Liver (tissue), 9 donors: Measurements from ENCODE around the gene PTPRN2. TPM values are rescaled to one million over a fixed set of nuclear protein-coding genes. Genes with fewer than 3 reads are reported as not detected.

Source experiments
- DNase-seq: peaks from one replicate; pipeline ENCODE4 v3.0.0-alpha.2; 2017; ENCODE audit warnings: low spot score
- H3K27ac ChIP-seq, 2 donors: one replicate each; pipeline ENCODE4 v1.7.0; 2013; ENCODE audit warnings: inconsistent platforms in 2 of 2, low read length in 2 of 2, control low read depth in 1 of 2, low read depth in 1 of 2, mild to moderate bottlenecking in 1 of 2
- H3K27me3 ChIP-seq, 4 donors: one replicate each; pipeline versions ENCODE4 v1.6.1 to v1.7.0; 2013; ENCODE audit warnings: low read length in 3 of 4, inconsistent platforms in 1 of 4, mild to moderate bottlenecking in 1 of 4, moderate library complexity in 1 of 4; ENCODE audit not compliant: control insufficient read depth in 4 of 4, insufficient read depth in 4 of 4
- H3K36me3 ChIP-seq, 4 donors: one replicate each; pipeline versions ENCODE4 v1.6.1 to v1.7.0; 2013; ENCODE audit warnings: low read length in 3 of 4, mild to moderate bottlenecking in 3 of 4, low read depth in 1 of 4, moderate library complexity in 1 of 4; ENCODE audit not compliant: control insufficient read depth in 4 of 4, insufficient read depth in 3 of 4
- H3K4me1 ChIP-seq, 4 donors: one replicate each; pipeline versions ENCODE4 v1.6.1 to v1.7.0; 2013; ENCODE audit warnings: low read length in 3 of 4, mild to moderate bottlenecking in 3 of 4, moderate library complexity in 1 of 4; ENCODE audit not compliant: control insufficient read depth in 4 of 4, insufficient read depth in 4 of 4
- H3K4me3 ChIP-seq, 3 donors: one replicate each; pipeline versions ENCODE4 v1.6.1 to v1.7.0; 2013; ENCODE audit warnings: low read length in 3 of 3, control low read depth in 1 of 3, low read depth in 1 of 3, mild to moderate bottlenecking in 1 of 3
- H3K9ac ChIP-seq, 2 donors: one replicate each; pipeline ENCODE4 v1.7.0; 2013; ENCODE audit warnings: low read length in 2 of 2, mild to moderate bottlenecking in 2 of 2, moderate library complexity in 2 of 2, control low read depth in 1 of 2, low read depth in 1 of 2
- H3K9me3 ChIP-seq, 4 donors: one replicate each; pipeline versions ENCODE4 v1.6.1 to v1.7.0; 2013; ENCODE audit warnings: low read length in 3 of 4; ENCODE audit not compliant: control insufficient read depth in 4 of 4
- ATF3 ChIP-seq: IDR thresholded peaks from 2 replicates; pipeline ENCODE4 v1.6.1; 2016; ENCODE audit warnings: antibody characterized with exemption
- FOXA2 ChIP-seq: IDR thresholded peaks from 2 replicates; pipeline ENCODE4 v1.6.1; 2016; ENCODE audit warnings: antibody characterized with exemption
- GABPA ChIP-seq, 2 donors: IDR thresholded peaks in 1 of 2; conservative IDR thresholded peaks in 1 of 2; 2 replicates each; pipeline ENCODE4 v1.6.1; 2016; ENCODE audit warnings: antibody characterized with exemption in 2 of 2, mild to moderate bottlenecking in 1 of 2, moderate library complexity in 1 of 2
- HNF4A ChIP-seq, 2 donors: conservative IDR thresholded peaks; 2 replicates each; pipeline ENCODE4 v1.6.1; 2016; ENCODE audit warnings: antibody characterized with exemption in 2 of 2, mild to moderate bottlenecking in 2 of 2
- HNF4G ChIP-seq: IDR thresholded peaks from 2 replicates; pipeline ENCODE4 v1.6.1; 2016; ENCODE audit warnings: antibody characterized with exemption
- JUND ChIP-seq, 2 donors: IDR thresholded peaks; 2 replicates each; pipeline ENCODE4 v1.6.1; 2016; ENCODE audit warnings: antibody characterized with exemption in 2 of 2
- NR2F2 ChIP-seq: IDR thresholded peaks from 2 replicates; pipeline ENCODE4 v1.6.1; 2016; ENCODE audit warnings: antibody characterized with exemption
- RAD21 ChIP-seq, 2 donors: IDR thresholded peaks; 2 replicates each; pipeline ENCODE4 v1.6.1; 2016; ENCODE audit warnings: antibody characterized with exemption in 2 of 2, mild to moderate bottlenecking in 2 of 2
- RXRA ChIP-seq, 2 donors: IDR thresholded peaks; 2 replicates each; pipeline ENCODE4 v1.6.1; 2017 to 2018; ENCODE audit warnings: antibody characterized with exemption in 2 of 2, mild to moderate bottlenecking in 1 of 2
- SP1 ChIP-seq: IDR thresholded peaks from 2 replicates; pipeline ENCODE4 v1.6.1; 2018; ENCODE audit warnings: antibody characterized with exemption, mild to moderate bottlenecking
- TAF1 ChIP-seq: conservative IDR thresholded peaks from 2 replicates; pipeline ENCODE4 v1.6.1; 2016; ENCODE audit warnings: antibody characterized with exemption, mild to moderate bottlenecking
- YY1 ChIP-seq: IDR thresholded peaks from 2 replicates; pipeline ENCODE4 v1.6.1; 2016; ENCODE audit warnings: antibody characterized with exemption, mild to moderate bottlenecking
- WGBS: extraction: QIAGEN DNeasy Blood & Tissue Kit; methylation state at CpG from one replicate; pipeline ENCODE4 v1.1.7; 2013; 5-methylcytosine and 5-hydroxymethylcytosine counted together
- polyA plus RNA-seq, 2 donors: library from polyadenylated mRNA; stranded (reverse) in 1 of 2; unstranded in 1 of 2; fragments of 200-250 nt in 1 of 2; fragments of >200 nt in 1 of 2; fragmentation: Nextera tagmentation in 1 of 2; extraction: Ambion mirVana in 1 of 2; gene quantifications; one replicate each; pipeline versions ENCODE4 v1.2.1 to v1.2.3, GENCODE V29; 2013 to 2015
- total RNA-seq, 2 donors: library from RNA; depleted of rRNA; stranded (reverse); fragments of >200 nt; gene quantifications; one replicate each; pipeline ENCODE4 v1.2.3, GENCODE V29; 2014
- TF ChIP-seq, protein P1 (sequence below): IDR thresholded peaks from 2 replicates; pipeline ENCODE4 v1.6.1; 2016; ENCODE audit warnings: antibody characterized with exemption
- TF ChIP-seq, protein P2 (sequence below): fragments of 150-350 bp; IDR thresholded peaks from 2 replicates; pipeline ENCODE4 v1.5.1; 2017; ENCODE audit warnings: improper control_type of control experiment, low read depth, low read length; ENCODE audit not compliant: missing input control
- TF ChIP-seq, protein P3 (sequence below): IDR thresholded peaks from 2 replicates; pipeline ENCODE4 v1.6.1; 2016; ENCODE audit warnings: antibody characterized with exemption, mild to moderate bottlenecking
- TF ChIP-seq, protein P4 (sequence below): IDR thresholded peaks from 2 replicates; pipeline ENCODE4 v1.6.1; 2016; ENCODE audit warnings: antibody characterized with exemption
- donor health status: healthy.
- donor health status: healthy.
- donor health status: healthy.
- donor health status: healthy.
- donor health status: healthy.

Gene PTPRN2
- total and polyA plus RNA-seq, 4 donors: 0.75 to 1.9 (median 1.1) TPM

DNA sequence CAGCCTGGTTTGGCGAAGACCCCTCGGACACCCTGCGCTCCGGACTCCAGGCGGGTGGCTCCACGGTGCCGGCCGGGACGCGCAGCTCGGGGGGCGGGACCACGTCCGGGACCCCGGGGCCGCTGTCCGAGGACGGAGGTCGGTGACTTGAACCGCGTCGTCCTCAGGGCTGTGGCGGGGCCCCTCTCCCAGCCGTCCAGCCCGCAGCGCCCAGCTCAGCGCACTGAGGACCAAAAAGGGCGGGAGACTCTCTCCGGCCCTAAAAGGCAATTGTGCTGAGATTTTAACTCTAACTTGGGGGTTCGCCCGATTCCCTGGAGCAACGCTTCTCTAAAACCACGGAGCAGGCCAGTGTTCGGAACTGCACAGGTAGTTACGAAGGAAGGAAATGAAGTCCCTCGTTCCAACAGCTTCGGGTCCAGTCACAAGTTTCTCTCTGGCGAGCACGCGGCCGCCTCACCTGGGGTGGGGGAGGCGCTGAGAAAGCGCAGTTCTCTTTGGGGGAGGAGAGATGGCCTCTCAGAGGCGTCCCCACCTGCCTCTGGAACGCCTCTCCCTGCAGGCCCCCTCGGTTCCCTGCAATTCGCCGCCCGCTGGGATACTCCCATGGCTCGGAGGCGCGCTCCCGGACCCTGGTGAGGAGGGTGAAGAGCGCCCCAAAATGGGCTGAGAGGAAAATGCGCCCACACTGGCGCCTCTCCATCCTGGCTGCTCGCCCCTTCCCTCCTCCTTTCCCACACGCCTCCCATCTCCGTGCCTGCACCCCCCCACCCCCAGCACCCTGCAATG, 898.2 kb downstream of the PTPRN2 start:
- 4% methylated on average over 59 of the region's 59 CpGs for WGBS
- peaks cover 0 to 45% (median 11%) of the 10 kb centered on the region in 4 donors for H3K27me3 ChIP-seq
- no peak for DNase-seq
- TF ChIP-seq HNF4A (conservative IDR thresholded peaks at IDR 0.05): no peak
- TF ChIP-seq, protein P1, sequence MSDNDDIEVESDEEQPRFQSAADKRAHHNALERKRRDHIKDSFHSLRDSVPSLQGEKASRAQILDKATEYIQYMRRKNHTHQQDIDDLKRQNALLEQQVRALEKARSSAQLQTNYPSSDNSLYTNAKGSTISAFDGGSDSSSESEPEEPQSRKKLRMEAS: no peak
- no peak for TF ChIP-seq RXRA (IDR thresholded peaks at IDR 0.05)
- TF ChIP-seq TAF1: no peak
- no peak for TF ChIP-seq YY1
- TF ChIP-seq, protein P2, sequence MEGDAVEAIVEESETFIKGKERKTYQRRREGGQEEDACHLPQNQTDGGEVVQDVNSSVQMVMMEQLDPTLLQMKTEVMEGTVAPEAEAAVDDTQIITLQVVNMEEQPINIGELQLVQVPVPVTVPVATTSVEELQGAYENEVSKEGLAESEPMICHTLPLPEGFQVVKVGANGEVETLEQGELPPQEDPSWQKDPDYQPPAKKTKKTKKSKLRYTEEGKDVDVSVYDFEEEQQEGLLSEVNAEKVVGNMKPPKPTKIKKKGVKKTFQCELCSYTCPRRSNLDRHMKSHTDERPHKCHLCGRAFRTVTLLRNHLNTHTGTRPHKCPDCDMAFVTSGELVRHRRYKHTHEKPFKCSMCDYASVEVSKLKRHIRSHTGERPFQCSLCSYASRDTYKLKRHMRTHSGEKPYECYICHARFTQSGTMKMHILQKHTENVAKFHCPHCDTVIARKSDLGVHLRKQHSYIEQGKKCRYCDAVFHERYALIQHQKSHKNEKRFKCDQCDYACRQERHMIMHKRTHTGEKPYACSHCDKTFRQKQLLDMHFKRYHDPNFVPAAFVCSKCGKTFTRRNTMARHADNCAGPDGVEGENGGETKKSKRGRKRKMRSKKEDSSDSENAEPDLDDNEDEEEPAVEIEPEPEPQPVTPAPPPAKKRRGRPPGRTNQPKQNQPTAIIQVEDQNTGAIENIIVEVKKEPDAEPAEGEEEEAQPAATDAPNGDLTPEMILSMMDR: no peak
- no peak for TF ChIP-seq NR2F2
- no peak for TF ChIP-seq FOXA2
- TF ChIP-seq ATF3: no peak
- TF ChIP-seq SP1: no peak
- TF ChIP-seq JUND (IDR thresholded peaks at IDR 0.05): no peak
- TF ChIP-seq RAD21 (IDR thresholded peaks at IDR 0.05): no peak
- no peak for TF ChIP-seq HNF4G
- no peak for TF ChIP-seq GABPA (IDR thresholded peaks at IDR 0.05 in 1 of 2, conservative IDR thresholded peaks at IDR 0.05 in 1 of 2)
- TF ChIP-seq, protein P3, sequence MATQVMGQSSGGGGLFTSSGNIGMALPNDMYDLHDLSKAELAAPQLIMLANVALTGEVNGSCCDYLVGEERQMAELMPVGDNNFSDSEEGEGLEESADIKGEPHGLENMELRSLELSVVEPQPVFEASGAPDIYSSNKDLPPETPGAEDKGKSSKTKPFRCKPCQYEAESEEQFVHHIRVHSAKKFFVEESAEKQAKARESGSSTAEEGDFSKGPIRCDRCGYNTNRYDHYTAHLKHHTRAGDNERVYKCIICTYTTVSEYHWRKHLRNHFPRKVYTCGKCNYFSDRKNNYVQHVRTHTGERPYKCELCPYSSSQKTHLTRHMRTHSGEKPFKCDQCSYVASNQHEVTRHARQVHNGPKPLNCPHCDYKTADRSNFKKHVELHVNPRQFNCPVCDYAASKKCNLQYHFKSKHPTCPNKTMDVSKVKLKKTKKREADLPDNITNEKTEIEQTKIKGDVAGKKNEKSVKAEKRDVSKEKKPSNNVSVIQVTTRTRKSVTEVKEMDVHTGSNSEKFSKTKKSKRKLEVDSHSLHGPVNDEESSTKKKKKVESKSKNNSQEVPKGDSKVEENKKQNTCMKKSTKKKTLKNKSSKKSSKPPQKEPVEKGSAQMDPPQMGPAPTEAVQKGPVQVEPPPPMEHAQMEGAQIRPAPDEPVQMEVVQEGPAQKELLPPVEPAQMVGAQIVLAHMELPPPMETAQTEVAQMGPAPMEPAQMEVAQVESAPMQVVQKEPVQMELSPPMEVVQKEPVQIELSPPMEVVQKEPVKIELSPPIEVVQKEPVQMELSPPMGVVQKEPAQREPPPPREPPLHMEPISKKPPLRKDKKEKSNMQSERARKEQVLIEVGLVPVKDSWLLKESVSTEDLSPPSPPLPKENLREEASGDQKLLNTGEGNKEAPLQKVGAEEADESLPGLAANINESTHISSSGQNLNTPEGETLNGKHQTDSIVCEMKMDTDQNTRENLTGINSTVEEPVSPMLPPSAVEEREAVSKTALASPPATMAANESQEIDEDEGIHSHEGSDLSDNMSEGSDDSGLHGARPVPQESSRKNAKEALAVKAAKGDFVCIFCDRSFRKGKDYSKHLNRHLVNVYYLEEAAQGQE: no peak
- TF ChIP-seq, protein P4, sequence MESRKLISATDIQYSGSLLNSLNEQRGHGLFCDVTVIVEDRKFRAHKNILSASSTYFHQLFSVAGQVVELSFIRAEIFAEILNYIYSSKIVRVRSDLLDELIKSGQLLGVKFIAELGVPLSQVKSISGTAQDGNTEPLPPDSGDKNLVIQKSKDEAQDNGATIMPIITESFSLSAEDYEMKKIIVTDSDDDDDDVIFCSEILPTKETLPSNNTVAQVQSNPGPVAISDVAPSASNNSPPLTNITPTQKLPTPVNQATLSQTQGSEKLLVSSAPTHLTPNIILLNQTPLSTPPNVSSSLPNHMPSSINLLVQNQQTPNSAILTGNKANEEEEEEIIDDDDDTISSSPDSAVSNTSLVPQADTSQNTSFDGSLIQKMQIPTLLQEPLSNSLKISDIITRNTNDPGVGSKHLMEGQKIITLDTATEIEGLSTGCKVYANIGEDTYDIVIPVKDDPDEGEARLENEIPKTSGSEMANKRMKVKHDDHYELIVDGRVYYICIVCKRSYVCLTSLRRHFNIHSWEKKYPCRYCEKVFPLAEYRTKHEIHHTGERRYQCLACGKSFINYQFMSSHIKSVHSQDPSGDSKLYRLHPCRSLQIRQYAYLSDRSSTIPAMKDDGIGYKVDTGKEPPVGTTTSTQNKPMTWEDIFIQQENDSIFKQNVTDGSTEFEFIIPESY: no peak
- H3K9me3 ChIP-seq: no peaks in the 10 kb centered on the region
- H3K27ac ChIP-seq: no peak overlapping the region
- H3K4me1 ChIP-seq: peaks cover 4 to 22% (median 11%) of the 10 kb centered on the region in 4 donors
- peak overlapping the region in 1 of 3 donors; percentile 41 for H3K4me3 ChIP-seq
- no peaks in the 10 kb centered on the region for H3K36me3 ChIP-seq
- no peak overlapping the region for H3K9ac ChIP-seq
